Left ventricle myocardium inferior (tissue), 1 donor: ENCODE data around the gene MCC. TPM values are rescaled to one million over a fixed set of nuclear protein-coding genes. Genes with fewer than 3 reads are reported as not detected.

Source experiments
- DNase-seq: peaks from one replicate; pipeline ENCODE4 v3.0.0-alpha.2; 2020
- H3K27ac ChIP-seq: fragments of 200-600 bp; replicated peaks from 2 replicates; pipeline ENCODE4 v1.8.0; 2021
- H3K27me3 ChIP-seq: fragments of 200-600 bp; 2 replicates; pipeline ENCODE4 v1.8.0; 2021; ENCODE audit warnings: low read depth
- H3K36me3 ChIP-seq: fragments of 200-600 bp; 2 replicates; pipeline ENCODE4 v1.8.0; 2021
- H3K4me1 ChIP-seq: fragments of 200-600 bp; 2 replicates; pipeline ENCODE4 v1.8.0; 2021
- H3K4me3 ChIP-seq: fragments of 200-600 bp; 2 replicates; pipeline ENCODE4 v1.8.0; 2021; ENCODE audit warnings: mild to moderate bottlenecking, moderate library complexity
- H3K9me3 ChIP-seq: fragments of 200-600 bp; replicated peaks from 2 replicates; pipeline ENCODE4 v1.8.0; 2021
- intact Hi-C: fragments of 100-400 bp; cut with micrococcal nuclease; formaldehyde crosslinking; loops from one replicate; pipeline ENCODE4 v1.11.0; 2022
- total RNA-seq: library from RNA; stranded (reverse); fragmentation: NEBNext Ultra II Directional; extraction: Animal tissue kit (Norgen Biotek cat#: 25700); gene quantifications from one replicate; pipeline ENCODE4 v1.2.1, GENCODE V29; 2021
- TF ChIP-seq, protein P1 (sequence below): fragments of 200-600 bp; IDR thresholded peaks from 2 replicates; pipeline ENCODE4 v1.8.0; 2021; ENCODE audit warnings: antibody characterized with exemption, mild to moderate bottlenecking, borderline replicate concordance
- donor health status: DM: no; HTN: yes; CAD: no; lungs with severe emphysema.

Gene MCC
- total RNA-seq, 1 donor from 2014 or later, result 31.6 TPM

DNA sequence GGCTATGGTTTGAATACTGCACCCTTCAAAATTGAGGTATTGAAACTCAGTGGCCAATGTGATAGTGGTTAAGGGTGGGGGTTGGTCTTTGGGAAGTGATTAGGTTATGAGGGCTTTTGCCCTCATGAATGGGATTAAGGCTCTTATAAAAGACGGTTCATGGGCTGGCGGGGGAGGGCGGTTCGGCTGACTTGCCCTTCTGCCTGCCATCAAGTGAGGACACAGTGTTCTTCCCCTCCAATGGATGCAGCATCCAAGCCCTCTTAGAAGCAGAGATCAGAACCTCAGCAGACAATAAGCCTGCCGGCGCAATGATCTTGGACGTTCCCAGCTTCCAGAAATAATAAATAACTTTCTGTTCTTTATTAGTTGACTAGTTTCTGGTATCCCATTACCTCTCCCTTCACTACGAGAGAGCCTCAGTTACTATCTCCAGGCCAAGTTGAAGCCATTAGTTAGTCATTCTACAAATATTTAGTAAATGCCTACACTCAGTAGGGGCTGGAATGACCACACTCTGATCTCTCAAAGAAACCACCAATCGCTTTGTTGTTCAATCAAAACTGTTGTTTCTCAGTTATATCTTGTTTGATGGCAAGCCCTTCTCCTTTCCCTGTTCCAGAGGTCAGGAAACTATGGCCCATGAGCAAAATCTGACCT, 272.7 kb downstream of the MCC start:
- no peak for DNase-seq
- peaks cover 90% of the 10 kb centered on the region for H3K4me1 ChIP-seq
- intact Hi-C loops, result no loop called here
- TF ChIP-seq, protein P1, sequence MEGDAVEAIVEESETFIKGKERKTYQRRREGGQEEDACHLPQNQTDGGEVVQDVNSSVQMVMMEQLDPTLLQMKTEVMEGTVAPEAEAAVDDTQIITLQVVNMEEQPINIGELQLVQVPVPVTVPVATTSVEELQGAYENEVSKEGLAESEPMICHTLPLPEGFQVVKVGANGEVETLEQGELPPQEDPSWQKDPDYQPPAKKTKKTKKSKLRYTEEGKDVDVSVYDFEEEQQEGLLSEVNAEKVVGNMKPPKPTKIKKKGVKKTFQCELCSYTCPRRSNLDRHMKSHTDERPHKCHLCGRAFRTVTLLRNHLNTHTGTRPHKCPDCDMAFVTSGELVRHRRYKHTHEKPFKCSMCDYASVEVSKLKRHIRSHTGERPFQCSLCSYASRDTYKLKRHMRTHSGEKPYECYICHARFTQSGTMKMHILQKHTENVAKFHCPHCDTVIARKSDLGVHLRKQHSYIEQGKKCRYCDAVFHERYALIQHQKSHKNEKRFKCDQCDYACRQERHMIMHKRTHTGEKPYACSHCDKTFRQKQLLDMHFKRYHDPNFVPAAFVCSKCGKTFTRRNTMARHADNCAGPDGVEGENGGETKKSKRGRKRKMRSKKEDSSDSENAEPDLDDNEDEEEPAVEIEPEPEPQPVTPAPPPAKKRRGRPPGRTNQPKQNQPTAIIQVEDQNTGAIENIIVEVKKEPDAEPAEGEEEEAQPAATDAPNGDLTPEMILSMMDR, result no peak
- no peaks in the 10 kb centered on the region for H3K36me3 ChIP-seq
- H3K4me3 ChIP-seq, result no peak overlapping the region
- H3K27me3 ChIP-seq, result no peaks in the 10 kb centered on the region
- peak overlapping the region; percentile 91 for H3K27ac ChIP-seq
- H3K9me3 ChIP-seq, result no peaks in the 10 kb centered on the region

DNA sequence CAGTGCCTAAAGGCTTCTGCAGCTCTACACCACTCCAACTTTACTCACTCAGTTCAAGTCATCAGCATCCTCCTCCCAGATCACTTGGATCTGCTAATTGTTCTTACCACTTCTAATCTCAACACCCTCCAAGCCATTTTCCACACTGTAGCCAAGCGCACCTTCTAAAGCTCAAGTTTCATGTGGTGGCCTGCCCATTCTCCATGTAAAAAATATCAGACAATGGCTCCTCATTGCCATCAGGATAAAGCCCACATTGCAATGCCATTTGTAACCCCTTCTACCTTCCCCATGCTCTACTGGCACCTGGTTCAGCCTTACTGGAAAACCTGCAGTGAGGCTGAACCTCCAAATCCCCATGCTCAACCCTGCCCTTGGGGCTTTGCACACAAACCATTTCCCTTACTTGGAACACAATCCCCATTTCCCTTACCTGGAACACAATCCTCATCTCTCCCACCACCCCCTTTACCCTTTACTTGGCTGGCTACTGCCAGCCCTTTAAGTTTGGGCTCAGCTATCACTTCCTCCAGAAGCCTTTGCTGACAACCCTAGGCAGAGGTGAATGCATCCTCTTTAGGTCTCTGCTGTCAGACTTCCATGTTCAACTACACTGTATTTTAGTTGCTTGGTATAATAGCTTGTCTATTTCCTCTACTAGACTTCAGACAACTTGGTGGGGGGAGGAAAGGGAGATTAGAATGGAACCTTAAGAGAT, 273.5 kb downstream of the MCC start:
- H3K4me3 ChIP-seq, result no peak overlapping the region
- no peak for DNase-seq
- intact Hi-C loops, result no loop called here
- peaks cover 89% of the 10 kb centered on the region for H3K4me1 ChIP-seq
- TF ChIP-seq, protein P1, result no peak
- H3K36me3 ChIP-seq, result no peaks in the 10 kb centered on the region
- H3K9me3 ChIP-seq, result no peaks in the 10 kb centered on the region
- no peak overlapping the region for H3K27ac ChIP-seq
- H3K27me3 ChIP-seq, result no peaks in the 10 kb centered on the region

DNA sequence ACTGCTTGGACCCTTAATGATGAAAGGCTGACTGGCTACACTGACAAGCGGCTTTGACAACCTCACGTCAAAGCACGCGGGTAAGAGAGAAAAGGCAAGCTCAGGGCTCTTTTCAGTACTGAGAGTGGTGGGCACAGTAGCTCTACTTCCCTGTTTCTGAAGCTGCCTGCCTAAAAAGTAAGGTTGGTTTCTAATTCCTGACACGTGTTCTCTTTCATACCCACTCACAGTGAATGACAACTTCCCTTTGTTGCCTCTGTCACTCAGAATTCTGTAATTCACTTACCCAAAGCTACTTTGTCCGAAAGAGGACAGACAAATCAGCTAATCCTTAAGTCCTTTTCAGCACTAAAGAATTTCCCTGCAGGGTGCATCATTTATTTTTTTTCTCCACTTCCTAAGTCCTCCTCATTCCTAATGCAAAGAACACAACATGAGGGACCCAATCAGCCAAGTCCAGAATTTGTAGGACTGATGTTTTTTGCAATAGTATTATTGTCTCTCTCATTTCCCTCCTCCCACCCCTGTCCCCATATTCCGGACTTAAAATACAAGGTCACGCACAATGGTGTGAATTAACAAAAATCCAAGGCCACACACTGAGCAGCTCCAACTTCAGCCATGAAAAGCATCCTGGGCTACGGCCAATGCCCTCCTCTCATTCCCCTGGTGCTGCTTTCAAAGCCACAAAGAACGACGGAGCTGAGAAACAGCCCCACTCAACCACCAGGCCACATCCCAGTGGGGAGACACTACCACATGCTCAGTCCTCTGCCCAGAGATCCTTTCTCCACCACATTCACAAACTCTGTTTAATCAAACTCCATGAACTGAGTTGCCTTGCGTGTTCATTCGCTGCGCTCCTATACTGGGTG, 274.5 kb downstream of the MCC start:
- no peak for DNase-seq
- no peaks in the 10 kb centered on the region for H3K27me3 ChIP-seq
- H3K9me3 ChIP-seq, result no peaks in the 10 kb centered on the region
- no peaks in the 10 kb centered on the region for H3K36me3 ChIP-seq
- TF ChIP-seq, protein P1, result no peak
- intact Hi-C loops, result no loop called here
- H3K4me1 ChIP-seq, result peaks cover 89% of the 10 kb centered on the region
- no peak overlapping the region for H3K4me3 ChIP-seq
- H3K27ac ChIP-seq, result peak overlapping the region; percentile 33

DNA sequence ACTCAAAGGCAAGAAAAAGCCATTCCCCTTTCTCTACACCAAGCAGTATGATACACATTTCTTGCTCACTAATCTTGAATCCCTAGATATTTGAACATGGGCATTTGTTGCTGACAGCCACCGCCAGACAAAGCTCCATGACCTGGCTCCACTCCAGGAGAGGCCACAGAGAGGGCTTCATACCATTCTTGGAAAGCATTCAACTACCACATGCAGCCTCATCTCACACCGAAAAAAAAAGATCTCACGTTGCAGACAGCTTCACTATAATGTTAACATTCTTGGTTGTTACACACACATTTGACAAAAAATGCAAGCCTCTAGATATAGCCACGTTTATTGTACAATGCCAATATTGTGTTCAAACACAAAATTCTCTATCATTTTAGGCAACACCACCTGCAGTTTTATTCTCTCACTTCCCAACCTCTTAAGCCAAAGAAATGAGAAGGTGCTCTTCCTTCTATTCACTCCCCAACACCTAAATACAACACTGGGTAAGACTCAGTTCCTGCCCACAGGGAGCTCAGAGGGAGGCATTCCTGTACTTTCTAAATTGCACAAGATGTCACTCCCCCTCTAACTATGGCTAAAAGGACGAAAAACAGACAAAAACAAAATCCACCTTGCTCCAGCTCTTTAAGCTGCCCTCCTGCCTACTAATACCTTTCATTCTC, 275.9 kb downstream of the MCC start:
- Histone ChIP-seq H3K4me3 (no peak overlapping the region), H3K27ac (peak overlapping the region; percentile 33), H3K9me3 (no peaks in the 10 kb centered on the region), H3K4me1 (peaks cover 89% of the 10 kb centered on the region), H3K27me3 (no peaks in the 10 kb centered on the region), H3K36me3 (no peaks in the 10 kb centered on the region)
- DNase-seq, result peak; percentile 55
- intact Hi-C loops, result no loop called here
- TF ChIP-seq, protein P1, result no peak

DNA sequence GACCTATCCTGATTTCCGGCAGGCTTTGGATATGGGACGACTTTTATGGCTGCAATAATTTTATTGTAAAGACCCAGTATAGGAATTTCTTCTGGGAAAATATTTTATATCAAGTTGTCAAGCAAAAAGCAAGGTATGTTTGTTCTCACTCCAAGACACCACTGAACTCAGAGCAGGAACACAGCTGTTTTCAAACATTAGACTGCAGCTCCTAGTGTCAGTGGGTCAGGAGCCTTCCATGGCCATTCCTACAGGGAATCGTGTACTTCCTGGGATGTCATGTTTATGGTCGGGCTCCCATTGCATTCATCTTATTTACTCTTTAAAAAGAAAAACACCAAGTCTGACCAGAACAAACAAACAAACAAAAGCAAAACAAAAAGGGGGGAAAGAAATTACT, 278.8 kb downstream of the MCC start:
- TF ChIP-seq, protein P1, result no peak
- no peaks in the 10 kb centered on the region for H3K9me3 ChIP-seq
- no peak for DNase-seq
- H3K27ac ChIP-seq, result no peak overlapping the region
- H3K4me1 ChIP-seq, result peaks cover 85% of the 10 kb centered on the region
- no peaks in the 10 kb centered on the region for H3K36me3 ChIP-seq
- no peak overlapping the region for H3K4me3 ChIP-seq
- intact Hi-C loops, result no loop called here
- H3K27me3 ChIP-seq, result no peaks in the 10 kb centered on the region
